ENCODE measurements around the gene IRF1. TPM values are rescaled to one million over a fixed set of nuclear protein-coding genes. Genes with fewer than 3 reads are reported as not detected.

Gene IRF1
- total RNA-seq, 1 experiment from 2014 or later: 4.0 TPM

DNA sequence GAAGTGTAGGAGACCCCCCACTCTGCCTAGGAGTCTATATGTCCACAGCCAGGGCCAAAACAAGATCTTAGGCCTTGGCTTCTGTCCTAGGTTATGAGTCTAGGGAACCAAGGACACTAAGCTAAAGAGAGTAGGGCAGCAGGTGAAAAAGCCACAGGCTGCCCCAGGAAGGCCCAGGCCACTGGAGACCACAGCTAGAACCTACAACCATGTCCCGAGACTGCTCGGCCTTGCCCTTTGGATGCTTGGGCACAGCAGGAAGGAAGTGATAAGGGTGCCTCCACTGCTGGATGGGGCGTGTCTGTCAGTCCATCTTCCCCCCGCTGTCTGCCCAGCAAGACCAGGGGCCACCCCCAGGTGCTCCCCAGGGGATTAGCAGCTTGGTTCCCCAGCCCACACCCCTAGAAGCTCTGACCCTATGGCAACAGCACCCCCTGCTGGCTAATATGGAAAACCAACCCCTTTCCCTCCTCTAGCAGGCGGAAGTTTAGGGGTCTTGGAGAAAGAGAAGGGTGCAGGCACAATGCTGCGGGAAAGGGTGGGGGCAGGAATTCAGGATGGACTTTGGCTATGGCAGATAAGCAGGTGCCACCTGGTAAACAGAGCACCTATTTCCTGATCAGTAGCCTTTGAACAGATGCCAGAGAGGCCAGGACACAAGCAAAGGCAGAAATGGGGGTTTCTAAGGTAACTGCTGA lies 10.5 kb upstream of the IRF1 start:
- peak; percentile 74 for DNase-seq (ENCODE audit: low spot score)

GRCh38 chr5:132500244-132500930 lies 9.8 kb upstream of the IRF1 start:
- no peak for DNase-seq (ENCODE audit: low spot score)

DNA sequence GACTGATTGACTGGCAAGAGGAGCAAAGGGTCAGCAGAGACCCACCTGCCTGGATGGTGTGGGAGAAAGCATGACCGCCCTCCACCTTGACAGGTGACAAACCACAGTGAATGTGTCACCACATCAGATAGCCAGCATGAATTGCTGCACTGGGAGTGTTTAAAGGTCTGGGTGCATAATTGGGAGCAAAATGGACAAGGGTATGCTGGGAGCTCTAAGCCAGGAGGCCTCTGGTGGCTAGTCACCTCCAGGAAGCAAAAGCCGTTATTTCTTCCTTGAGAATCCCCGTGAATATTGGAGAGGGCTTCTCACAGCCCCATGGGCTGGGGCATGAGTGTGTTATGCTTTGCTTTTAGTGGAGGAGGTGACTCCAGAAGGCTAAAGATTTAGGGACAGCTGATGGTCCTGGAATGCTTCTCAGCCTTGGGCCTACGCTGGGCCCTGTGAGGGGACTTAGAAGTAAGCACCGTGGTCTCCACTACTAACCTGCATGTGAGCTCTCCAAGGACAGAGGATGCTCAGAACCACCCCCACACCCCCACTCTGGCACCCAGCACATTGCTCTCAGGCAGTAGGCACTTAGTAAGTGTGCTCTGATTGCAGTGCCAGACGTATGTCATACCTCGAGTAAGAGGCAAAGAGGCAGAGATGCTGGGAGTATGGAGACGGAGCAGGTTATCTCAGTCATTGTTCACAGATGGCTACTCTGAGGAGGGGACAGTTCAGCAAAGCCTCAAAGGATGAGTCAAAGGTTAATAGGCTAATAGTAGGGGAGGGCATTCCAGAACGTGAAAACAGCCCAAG lies 9.1 kb upstream of the IRF1 start:
- no peak for DNase-seq (ENCODE audit: low spot score)

DNA sequence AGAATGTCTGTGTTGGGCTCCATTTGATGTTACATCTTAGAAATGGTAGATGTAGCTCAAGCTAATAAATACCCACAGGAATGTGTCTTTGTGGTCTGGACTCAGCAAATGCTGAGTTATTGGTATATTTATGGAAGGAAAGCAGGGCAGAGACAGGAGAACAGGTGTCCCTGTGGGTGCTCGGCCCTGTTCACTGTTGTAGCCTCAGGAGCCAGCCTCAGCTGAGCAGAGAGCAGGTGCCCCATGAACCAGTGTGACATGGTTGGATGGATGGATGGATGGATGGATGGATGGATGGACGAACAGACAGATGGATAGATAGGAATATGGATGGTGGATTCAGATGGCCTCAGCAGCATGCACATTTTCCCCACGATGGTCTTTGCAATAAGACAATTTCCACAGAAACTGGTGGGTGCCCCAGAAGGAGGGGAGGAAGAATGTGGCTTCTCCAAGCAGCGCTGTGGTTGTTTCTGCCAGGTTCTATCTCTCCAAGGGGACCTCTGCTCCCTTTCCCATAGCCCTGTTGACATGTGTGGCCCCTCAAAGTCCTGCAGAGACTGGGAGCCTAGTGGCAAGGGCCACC lies 8.2 kb upstream of the IRF1 start:
- peak; percentile 75 for DNase-seq (ENCODE audit: low spot score)

- peak; percentile 91 for DNase-seq (ENCODE audit: low spot score)
These were observed 7.6 kb upstream of the IRF1 start for GRCh38 chr5:132498152-132498551.

GRCh38 chr5:132497488-132497997 lies 7.0 kb upstream of the IRF1 start:
- peak; percentile 98 for DNase-seq (ENCODE audit: low spot score)

GRCh38 chr5:132496631-132497487 lies 6.3 kb upstream of the IRF1 start:
- peak; percentile 70 for DNase-seq (ENCODE audit: low spot score)

GRCh38 chr5:132496191-132496630 lies 5.6 kb upstream of the IRF1 start:
- DNase-seq (ENCODE audit: low spot score): peak; percentile 92

DNA sequence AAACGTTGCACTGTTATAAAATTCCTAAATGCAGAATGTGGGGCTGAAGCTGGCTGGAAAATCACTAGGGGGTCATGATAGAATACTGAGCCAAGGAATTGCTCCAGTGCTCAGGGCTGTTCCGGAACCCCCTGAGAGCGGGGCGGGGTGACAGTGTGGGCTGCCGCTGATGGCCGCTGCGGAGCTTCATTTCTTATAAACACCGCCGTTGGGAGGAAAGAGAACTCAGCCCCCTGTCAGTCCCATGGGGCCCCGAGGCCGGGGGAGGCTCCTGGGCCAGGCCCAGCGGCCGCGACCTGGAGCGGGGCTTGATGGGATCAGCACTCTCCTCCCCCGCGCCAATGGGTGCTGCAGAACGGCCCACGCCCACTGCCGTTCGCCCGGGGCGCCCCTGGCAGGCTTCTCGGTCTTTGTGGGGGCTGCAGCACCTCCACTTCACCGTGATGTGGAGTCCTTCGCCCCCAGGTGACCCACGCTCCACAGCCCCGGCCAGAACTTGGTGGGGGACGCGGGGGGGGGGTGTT lies 5.2 kb upstream of the IRF1 start:
- DNase-seq (ENCODE audit: low spot score): peak; percentile 78

GRCh38 chr5:132493821-132494220 lies 3.2 kb upstream of the IRF1 start:
- no peak for DNase-seq (ENCODE audit: low spot score)

DNA sequence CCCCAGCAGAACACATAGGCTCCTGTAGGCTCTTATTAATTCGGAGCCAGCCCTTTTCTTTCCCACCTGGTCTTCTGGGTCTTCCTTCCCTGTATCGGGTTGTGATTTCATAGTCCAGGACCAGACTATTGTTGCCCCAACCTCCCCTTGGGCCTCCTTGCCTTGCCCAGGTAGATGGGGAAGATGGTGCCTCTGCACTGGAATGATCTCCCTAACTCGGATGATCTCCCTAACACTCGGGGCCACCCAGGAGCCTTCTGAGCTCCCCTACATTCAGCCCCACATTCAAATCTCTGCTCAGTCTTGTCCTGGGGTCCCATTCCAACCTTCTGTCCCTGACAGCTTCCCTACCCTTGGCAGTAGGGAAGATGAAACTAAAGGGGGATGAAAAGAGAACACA lies 2.7 kb upstream of the IRF1 start:
- DNase-seq (ENCODE audit: low spot score): no peak

GRCh38 chr5:132492386-132493125 lies 2.0 kb upstream of the IRF1 start:
- peak; percentile 56 for DNase-seq (ENCODE audit: low spot score)

DNA sequence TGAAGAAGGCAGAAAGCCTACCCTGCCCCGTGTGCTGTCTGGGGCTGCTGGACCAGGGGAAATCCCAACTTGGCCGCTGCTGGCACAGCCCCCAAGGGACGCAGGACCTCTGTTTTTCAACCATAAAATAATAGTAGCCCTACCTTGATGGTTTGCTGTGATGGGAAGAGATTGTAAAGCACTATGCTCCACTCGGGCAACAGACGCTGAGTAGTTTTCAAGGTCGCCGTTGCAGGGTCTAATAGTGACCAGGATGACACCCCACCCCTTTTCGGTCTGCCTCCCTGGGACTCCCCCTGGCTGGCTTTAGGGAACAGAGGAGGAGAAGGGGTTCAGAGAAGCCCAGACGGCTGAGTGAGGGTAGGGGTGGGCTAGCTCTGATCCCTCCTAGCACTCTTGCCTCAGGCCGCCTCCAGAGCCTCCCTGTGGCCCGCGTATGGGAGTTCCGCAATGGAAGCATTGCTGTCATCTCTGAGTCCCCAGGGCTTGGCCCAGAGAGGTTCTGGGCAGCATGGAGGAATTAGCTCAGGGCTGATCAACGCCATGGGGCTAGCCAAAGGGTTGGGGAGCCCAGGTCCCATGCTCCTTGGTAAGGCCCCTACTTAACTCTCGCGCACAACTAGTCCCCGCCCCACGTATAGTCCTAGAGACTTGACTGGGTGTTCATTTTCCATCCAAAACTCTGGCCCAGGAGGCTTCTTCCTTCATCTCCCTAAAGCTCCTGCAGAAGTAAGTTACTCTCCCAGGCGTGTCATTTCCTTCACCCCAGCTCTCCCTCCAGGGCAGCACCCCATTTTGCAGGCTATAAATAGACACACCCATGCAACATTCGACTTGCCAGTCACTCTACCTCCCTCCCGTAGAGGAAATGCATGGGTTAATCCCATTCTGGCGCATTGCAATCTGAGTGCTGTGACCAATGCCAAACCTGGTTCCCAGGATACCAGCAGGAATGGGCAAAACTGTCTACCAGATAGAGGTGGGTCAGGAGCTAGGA lies 1.1 kb upstream of the IRF1 start:
- peak; percentile 42 for DNase-seq (ENCODE audit: low spot score)

DNA sequence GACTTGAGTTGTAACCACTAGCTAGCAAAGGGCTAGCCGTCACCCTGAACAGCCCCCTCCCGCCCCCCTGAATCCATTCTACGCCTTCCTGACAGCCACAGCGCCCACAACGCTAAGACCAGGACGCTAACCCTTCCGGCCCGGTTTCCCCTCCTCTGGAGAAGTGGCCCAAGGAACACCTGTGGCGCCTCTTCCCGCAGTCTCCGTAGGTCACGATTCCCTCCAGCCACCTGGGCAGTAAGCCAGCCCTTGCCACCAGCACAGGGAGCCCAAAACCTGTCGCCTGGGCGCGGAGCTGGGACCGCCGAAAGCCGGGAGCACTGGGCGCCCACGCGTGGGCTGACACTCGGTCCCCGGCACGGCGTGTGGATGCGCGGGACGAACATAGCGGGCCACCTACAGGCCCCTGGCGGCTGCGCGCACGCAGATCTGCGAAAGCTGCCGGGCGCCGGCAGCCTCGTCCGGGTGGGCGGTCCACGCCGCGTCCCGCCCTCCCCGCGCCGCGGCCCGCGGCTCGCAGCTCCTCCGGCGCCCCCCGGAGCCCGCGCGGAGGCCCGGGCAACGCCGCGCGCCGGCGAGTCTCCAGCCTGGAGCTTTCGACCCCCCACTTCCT lies 596 bp downstream of the IRF1 start:
- peak; percentile 50 for DNase-seq (ENCODE audit: low spot score)

DNA sequence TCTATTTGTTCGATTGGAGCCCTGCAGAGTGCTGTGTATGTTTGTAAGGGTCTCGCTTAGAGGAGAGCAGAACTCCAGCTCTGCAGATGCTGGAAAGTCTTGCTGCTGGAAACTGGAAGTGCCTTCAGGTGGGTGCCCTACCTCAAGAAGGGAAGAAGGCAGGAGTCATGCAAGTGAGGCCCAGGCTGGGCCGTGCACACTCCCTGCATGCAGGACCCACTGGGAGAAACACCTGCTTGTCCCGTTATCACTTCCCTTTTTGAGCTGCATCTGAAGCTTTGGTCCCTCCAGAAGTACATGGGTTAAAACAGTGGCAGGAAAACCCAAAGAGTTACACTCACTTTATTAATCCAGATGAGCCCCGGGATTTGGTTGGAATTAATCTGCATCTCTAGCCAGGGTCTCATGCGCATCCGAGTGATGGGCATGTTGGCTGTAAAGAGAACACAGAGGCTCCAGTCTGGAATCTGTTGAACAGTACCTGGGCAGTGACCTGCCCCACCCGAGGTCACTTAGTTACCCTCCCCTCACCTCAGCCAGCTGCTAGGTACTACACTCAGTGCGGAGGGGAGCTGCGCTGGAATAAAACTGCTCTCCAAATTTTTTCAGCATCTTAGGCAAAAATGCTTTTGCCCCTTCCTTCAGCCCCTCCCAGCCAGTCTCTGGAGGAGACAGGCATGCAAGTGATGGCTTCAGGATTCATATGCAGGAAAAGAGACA lies 1.4 kb downstream of the IRF1 start:
- DNase-seq (ENCODE audit: low spot score): no peak

DNA sequence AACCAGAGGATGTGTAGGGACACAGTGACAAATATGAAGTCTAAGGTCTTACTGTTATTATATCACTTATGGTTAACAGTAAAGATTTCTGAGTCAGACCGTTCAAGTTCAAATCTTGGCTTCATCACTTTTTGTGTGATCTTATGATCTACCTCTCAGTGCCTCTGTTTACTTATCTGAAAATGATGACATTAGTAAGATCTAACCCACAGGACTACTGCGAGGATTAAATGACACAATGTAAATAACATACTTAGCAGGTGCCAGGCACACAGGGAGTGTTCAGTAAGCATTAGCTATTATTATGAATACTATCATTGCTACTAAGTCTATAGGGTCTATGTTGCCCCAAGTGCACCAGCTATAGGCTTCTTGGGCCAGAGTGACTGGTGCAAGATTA lies 2.0 kb downstream of the IRF1 start:
- no peak for DNase-seq (ENCODE audit: low spot score)

GRCh38 chr5:132487841-132488555 lies 2.6 kb downstream of the IRF1 start:
- DNase-seq (ENCODE audit: low spot score): no peak

All from A172 (cell line).